GM12878 (cell line): ENCODE results near the gene SENP3. TPM values are rescaled to one million over a fixed set of nuclear protein-coding genes. Genes with fewer than 3 reads are reported as not detected.

Source experiments
- ATAC-seq: fragments of 200-7000 bp; cut with Tn5 transposase; 3 replicates; pipeline ENCODE4 v1.9.1; 2020; ENCODE audit warnings: mild to moderate bottlenecking, moderate library complexity
- BruUV-seq: library from RNA; stranded (reverse); fragments of 400-500 nt; replicated peaks from 2 replicates; lab custom pipeline; 2021; lab: Mats Ljungman, UMichigan
- CTCF ChIA-PET: fragments of 300-600 bp; sonication (Branson Sonifier 250); formaldehyde crosslinking; extraction: SDS; loops from one replicate; lab custom pipeline; 2021; ENCODE audit warnings: inconsistent platforms; lab: Yijun Ruan, JAX
- POLR2A ChIA-PET: fragments of 350-600 bp; formaldehyde crosslinking; extraction: SDS; loops from one replicate; lab custom pipeline; 2021; ENCODE audit warnings: inconsistent platforms; lab: Charles Lee
- RAD21 ChIA-PET: fragments of 300-600 bp; sonication (Branson Sonifier 250); formaldehyde crosslinking; loops from one replicate; lab custom pipeline; 2023; ENCODE audit warnings: antibody characterized with exemption; ENCODE audit not compliant: unreplicated experiment; lab: Charles Lee
- SMC1A ChIA-PET: fragments of 300-600 bp; sonication (Branson Sonifier 250); formaldehyde crosslinking; loops from one replicate; lab custom pipeline; 2023; ENCODE audit not compliant: unreplicated experiment, uncharacterized antibody; lab: Charles Lee
- DNase-seq: peaks from one replicate; pipeline ENCODE4 v3.0.0-alpha.2; 2011; ENCODE audit warnings: low read depth, low spot score
- FAIRE-seq: peaks from 3 replicates; lab custom pipeline; 2011; peaks lifted over from hg19 to GRCh38; lab: Jason Lieb, UNC
- H2AFZ ChIP-seq: 2 replicates; pipeline ENCODE4 v1.6.0; 2011; ENCODE audit warnings: low read depth, low read length, control low read depth; ENCODE audit not compliant: control insufficient read depth
- H3K27ac ChIP-seq: 2 replicates; pipeline ENCODE4 v1.5.1; 2011; ENCODE audit warnings: control low read depth; ENCODE audit not compliant: control insufficient read depth, insufficient read depth
- H3K27me3 ChIP-seq, 2 experiments: replicated peaks in 1 of 2; 2 replicates each; pipeline versions ENCODE4 v1.6.0 to v1.6.1; 2011; ENCODE audit warnings: low read length in 1 of 2; ENCODE audit not compliant: control insufficient read depth in 2 of 2, insufficient read depth in 2 of 2
- H3K36me3 ChIP-seq, 2 experiments: 2 replicates each; pipeline ENCODE4 v1.5.1; 2011; ENCODE audit warnings: low read length in 1 of 2; ENCODE audit not compliant: control insufficient read depth in 2 of 2, insufficient read depth in 2 of 2
- H3K4me1 ChIP-seq: 2 replicates; pipeline ENCODE4 v1.6.1; 2011; ENCODE audit warnings: mild to moderate bottlenecking, low read length, moderate library complexity, mixed read lengths; ENCODE audit not compliant: control insufficient read depth, insufficient read depth
- H3K4me2 ChIP-seq: 2 replicates; pipeline ENCODE4 v1.6.0; 2011; ENCODE audit warnings: control low read depth; ENCODE audit not compliant: control insufficient read depth, insufficient read depth
- H3K4me3 ChIP-seq: fragments of 200-600 bp; sonication (generic); 2 replicates; pipeline ENCODE4 v1.5.1; 2016
- H3K79me2 ChIP-seq: 2 replicates; pipeline ENCODE4 v1.6.0; 2011; ENCODE audit warnings: low read length; ENCODE audit not compliant: control insufficient read depth, insufficient read depth
- H3K9ac ChIP-seq: 2 replicates; pipeline ENCODE4 v1.8.0; 2011; ENCODE audit warnings: low read length, control low read depth, mixed read lengths; ENCODE audit not compliant: control insufficient read depth, insufficient read depth
- H3K9me3 ChIP-seq: replicated peaks from 3 replicates; pipeline ENCODE4 v1.5.1; 2011; ENCODE audit warnings: mild to moderate bottlenecking, low read length; ENCODE audit not compliant: control insufficient read depth, insufficient read depth
- H4K20me1 ChIP-seq: 2 replicates; pipeline ENCODE4 v1.6.0; 2011; ENCODE audit not compliant: control insufficient read depth, insufficient read depth
- RELA ChIP-seq: fragments of 450-650 bp; IDR thresholded peaks from 2 replicates; pipeline ENCODE4 v1.8.0; 2014; ENCODE audit warnings: borderline replicate concordance; ENCODE audit not compliant: partially characterized antibody
- SMARCA5 ChIP-seq: fragments of 450-650 bp; IDR thresholded peaks from 2 replicates; pipeline ENCODE4 v1.6.1; 2017; ENCODE audit warnings: mild to moderate bottlenecking
- WGBS: methylation state at CpG from one replicate; pipeline ENCODE4 v1.1.6; 2016; ENCODE audit warnings: low lambda C conversion rate; ENCODE audit not compliant: insufficient replicate concordance, insufficient coverage; ENCODE audit errors: missing lambda C conversion rate; 5-methylcytosine and 5-hydroxymethylcytosine counted together
- in situ Hi-C: fragments of 300-500 bp; cut with MboI; formaldehyde crosslinking; loops from 9 replicates; pipeline ENCODE4 v1.14.3; 2018; ENCODE audit warnings: mixed read lengths
- intact Hi-C: fragments of 100-400 bp; cut with micrococcal nuclease; formaldehyde crosslinking; loops from one replicate; pipeline ENCODE4 v1.14.2; 2022; ENCODE audit not compliant: unreplicated experiment
- polyA plus RNA-seq, 11 experiments: library from polyadenylated mRNA; depleted of rRNA in 4 of 11; unstranded in 6 of 11; stranded (reverse) in 5 of 11; fragments of >200 nt; fragmentation: Nextera tagmentation in 4 of 11; fragmentation: Illumina TruSeq in 1 of 11; extraction: Ambion mirVana in 4 of 11; extraction: Trizol in 1 of 11; gene quantifications; 1 replicate in 1 of 11; 2 replicates in 10 of 11; pipeline versions ENCODE4 v1.2.1 to v1.2.3, GENCODE V29; 2011 to 2016; ENCODE audit warnings: inconsistent platforms in 2 of 11, missing spikeins in 2 of 11, low read depth in 1 of 11
- total RNA-seq, 4 experiments: library from RNA; depleted of rRNA in 3 of 4; stranded (reverse); fragments of >200 nt in 3 of 4; fragmentation: Illumina TruSeq in 1 of 4; extraction: Trizol in 1 of 4; gene quantifications; 2 replicates each; pipeline versions ENCODE4 v1.2.1 to v1.2.3, GENCODE V29; 2013 to 2021
- TF ChIP-seq, protein P1 (sequence below): fragments of 450-650 bp; formaldehyde crosslinking; IDR thresholded peaks from 2 replicates; pipeline ENCODE4 v1.4.0; 2022; ENCODE audit warnings: mild to moderate bottlenecking, moderate library complexity
- TF ChIP-seq, protein P2 (sequence below): IDR thresholded peaks from 2 replicates; pipeline ENCODE4 v1.6.1; 2011; ENCODE audit warnings: mild to moderate bottlenecking, low read depth, low read length, moderate library complexity; ENCODE audit not compliant: insufficient replicate concordance
- TF ChIP-seq, protein P3 (sequence below): fragments of 150-350 bp; IDR thresholded peaks from 2 replicates; pipeline ENCODE4 v1.6.1; 2016; ENCODE audit warnings: low read depth, low read length

The SENP3 gene
- total and polyA plus RNA-seq, 10 of the 15 experiments (the other 5 are each of a cell fraction or from before 2014, with no cell fraction given) = 1.8 to 113 (median 72.3) TPM

DNA sequence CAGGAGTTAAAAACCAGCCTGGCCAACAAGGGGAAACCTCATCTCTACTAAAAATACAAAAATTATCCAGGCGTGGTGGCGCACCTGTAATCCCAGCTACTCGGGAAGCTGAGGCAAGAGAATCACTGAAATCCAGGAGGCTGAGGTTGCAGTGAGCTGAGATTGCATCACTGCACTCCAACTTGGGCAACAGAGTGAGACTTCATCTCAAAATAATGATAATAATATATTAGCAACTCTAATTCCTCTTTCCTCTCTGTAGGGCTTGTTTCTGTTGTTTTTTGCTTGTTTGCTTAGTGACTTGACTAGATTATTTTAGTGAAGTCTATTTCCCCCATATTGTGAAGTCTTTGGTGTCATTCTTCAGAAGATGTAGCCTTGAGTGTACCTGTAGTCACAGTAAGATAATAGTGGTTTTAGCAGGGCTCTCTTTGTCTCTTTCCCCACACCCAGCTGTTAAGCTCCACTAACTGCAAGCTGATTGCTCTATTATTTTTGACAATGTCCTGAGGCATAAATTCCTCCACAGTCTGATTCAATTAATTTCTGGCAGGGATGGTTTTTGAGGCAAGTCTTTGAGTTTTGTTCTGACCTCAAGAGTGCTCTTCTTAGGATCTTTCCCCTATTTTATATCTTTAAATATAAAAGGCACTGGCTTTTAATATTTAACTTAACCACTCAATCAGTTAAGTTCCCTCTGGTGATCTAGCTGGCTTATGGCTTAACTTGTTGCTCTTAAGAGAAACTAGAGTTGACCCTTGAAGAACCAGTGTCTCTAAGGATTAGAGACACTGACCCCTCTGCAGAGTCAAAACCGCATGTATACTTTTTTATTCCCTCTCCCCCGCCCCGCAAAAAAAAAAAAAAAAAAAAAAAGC is 31.5 kb upstream of the SENP3 start:
- Histone ChIP-seq H4K20me1 (no peaks in the 10 kb centered on the region), H3K36me3 (no peaks in the 10 kb centered on the region), H3K9ac (no peak overlapping the region), H2AFZ (no peak overlapping the region), H3K9me3 (no peaks in the 10 kb centered on the region), H3K4me2 (no peak overlapping the region), H3K27ac (no peak overlapping the region), H3K27me3 (no peaks in the 10 kb centered on the region), H3K4me3 (no peak overlapping the region), H3K4me1 (no peaks in the 10 kb centered on the region), H3K79me2 (no peaks in the 10 kb centered on the region)
- POLR2A ChIA-PET = interaction anchor here (0.8 to 1.2 kb wide), 2 partner anchors 11 to 29 kb away, joined by 3 to 5 read pairs; no protein-coding TSS in a partner anchor
- 40% methylated on average over 5 of the region's 6 CpGs for WGBS
- SMC1A ChIA-PET = interaction anchor here (1.0 to 2.2 kb wide), 6 partner anchors 10 to 30 kb away, joined by 3 to 8 read pairs (median 3); partner anchors contain the start of gene TNFSF13
- RAD21 ChIA-PET = no interaction called here
- FAIRE-seq (no peak), ATAC-seq (peak; percentile 60), DNase-seq (no peak)
- TF ChIP-seq RELA = no peak
- TF ChIP-seq, protein P1, sequence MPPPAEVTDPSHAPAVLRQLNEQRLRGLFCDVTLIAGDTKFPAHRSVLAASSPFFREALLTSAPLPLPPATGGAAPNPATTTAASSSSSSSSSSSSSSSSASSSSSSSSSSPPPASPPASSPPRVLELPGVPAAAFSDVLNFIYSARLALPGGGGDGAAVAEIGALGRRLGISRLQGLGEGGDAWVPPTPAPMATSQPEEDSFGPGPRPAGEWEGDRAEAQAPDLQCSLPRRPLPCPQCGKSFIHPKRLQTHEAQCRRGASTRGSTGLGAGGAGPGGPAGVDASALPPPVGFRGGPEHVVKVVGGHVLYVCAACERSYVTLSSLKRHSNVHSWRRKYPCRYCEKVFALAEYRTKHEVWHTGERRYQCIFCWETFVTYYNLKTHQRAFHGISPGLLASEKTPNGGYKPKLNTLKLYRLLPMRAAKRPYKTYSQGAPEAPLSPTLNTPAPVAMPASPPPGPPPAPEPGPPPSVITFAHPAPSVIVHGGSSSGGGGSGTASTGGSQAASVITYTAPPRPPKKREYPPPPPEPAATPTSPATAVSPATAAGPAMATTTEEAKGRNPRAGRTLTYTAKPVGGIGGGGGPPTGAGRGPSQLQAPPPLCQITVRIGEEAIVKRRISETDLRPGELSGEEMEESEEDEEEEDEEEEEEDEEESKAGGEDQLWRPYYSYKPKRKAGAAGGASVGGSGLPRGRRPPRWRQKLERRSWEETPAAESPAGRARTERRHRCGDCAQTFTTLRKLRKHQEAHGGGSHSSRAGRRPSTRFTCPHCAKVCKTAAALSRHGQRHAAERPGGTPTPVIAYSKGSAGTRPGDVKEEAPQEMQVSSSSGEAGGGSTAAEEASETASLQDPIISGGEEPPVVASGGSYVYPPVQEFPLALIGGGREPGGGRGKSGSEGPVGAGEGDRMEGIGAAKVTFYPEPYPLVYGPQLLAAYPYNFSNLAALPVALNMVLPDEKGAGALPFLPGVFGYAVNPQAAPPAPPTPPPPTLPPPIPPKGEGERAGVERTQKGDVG (CRISPR knock-in tag) = no peak
- TF ChIP-seq, protein P2, sequence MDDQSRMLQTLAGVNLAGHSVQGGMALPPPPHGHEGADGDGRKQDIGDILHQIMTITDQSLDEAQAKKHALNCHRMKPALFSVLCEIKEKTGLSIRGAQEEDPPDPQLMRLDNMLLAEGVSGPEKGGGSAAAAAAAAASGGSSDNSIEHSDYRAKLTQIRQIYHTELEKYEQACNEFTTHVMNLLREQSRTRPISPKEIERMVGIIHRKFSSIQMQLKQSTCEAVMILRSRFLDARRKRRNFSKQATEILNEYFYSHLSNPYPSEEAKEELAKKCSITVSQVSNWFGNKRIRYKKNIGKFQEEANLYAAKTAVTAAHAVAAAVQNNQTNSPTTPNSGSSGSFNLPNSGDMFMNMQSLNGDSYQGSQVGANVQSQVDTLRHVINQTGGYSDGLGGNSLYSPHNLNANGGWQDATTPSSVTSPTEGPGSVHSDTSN = no peak
- TF ChIP-seq SMARCA5 = no peak
- TF ChIP-seq, protein P3, sequence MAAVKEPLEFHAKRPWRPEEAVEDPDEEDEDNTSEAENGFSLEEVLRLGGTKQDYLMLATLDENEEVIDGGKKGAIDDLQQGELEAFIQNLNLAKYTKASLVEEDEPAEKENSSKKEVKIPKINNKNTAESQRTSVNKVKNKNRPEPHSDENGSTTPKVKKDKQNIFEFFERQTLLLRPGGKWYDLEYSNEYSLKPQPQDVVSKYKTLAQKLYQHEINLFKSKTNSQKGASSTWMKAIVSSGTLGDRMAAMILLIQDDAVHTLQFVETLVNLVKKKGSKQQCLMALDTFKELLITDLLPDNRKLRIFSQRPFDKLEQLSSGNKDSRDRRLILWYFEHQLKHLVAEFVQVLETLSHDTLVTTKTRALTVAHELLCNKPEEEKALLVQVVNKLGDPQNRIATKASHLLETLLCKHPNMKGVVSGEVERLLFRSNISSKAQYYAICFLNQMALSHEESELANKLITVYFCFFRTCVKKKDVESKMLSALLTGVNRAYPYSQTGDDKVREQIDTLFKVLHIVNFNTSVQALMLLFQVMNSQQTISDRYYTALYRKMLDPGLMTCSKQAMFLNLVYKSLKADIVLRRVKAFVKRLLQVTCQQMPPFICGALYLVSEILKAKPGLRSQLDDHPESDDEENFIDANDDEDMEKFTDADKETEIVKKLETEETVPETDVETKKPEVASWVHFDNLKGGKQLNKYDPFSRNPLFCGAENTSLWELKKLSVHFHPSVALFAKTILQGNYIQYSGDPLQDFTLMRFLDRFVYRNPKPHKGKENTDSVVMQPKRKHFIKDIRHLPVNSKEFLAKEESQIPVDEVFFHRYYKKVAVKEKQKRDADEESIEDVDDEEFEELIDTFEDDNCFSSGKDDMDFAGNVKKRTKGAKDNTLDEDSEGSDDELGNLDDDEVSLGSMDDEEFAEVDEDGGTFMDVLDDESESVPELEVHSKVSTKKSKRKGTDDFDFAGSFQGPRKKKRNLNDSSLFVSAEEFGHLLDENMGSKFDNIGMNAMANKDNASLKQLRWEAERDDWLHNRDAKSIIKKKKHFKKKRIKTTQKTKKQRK = no peak
- CTCF ChIA-PET = interaction anchor here (1.2 to 17.1 kb wide), 4 partner anchors 8 to 157 kb away, joined by 3 to 192 read pairs (median 6); partner anchors contain the start of genes SENP3, TNFSF13, TP53 and WRAP53
- no TSS peak for BruUV-seq
- intact Hi-C loops = no loop called here
- in situ Hi-C loops = no loop called here
